OCI-LY7 (cell line): ENCODE data around the gene TRAF2.

ENCODE experiments used
- EZH2phosphoT487 ChIP-seq: fragments of 200-600 bp; sonication (generic); IDR thresholded peaks from 2 replicates; pipeline ENCODE4 v1.6.1; 2018; ENCODE audit warnings: low read depth, borderline replicate concordance, mild to moderate bottlenecking, mixed run types, antibody characterized with exemption, low read length, moderate library complexity, mixed read lengths
- TF ChIP-seq, protein P1 (sequence below): fragments of 200-600 bp; sonication (generic); conservative IDR thresholded peaks from 2 replicates; pipeline ENCODE4 v1.5.1; 2014; ENCODE audit warnings: mild to moderate bottlenecking, antibody characterized with exemption, low read length, moderate library complexity, mixed read lengths

DNA sequence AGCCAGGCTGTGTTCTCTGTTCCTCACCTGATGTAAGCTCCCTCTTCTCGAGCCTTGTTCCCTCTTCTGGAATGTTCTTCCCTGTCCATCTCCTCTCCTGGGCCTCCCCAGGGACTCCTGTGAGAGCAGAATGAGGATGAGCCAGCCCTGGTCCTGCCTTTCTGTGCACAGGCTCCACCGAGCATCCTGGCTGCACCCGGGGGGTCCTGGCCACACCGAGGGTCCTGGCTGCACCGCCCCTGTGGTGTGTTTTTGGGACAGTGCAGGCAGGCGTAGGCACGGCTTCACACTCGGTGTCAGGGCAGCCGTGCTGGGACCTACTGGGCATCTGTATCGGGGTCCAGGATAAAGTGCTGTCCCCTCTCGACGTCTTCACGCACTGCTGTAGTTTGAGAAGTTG lies 40.4 kb downstream of the TRAF2 start:
- TF ChIP-seq EZH2phosphoT487 = no peak
- TF ChIP-seq, protein P1, sequence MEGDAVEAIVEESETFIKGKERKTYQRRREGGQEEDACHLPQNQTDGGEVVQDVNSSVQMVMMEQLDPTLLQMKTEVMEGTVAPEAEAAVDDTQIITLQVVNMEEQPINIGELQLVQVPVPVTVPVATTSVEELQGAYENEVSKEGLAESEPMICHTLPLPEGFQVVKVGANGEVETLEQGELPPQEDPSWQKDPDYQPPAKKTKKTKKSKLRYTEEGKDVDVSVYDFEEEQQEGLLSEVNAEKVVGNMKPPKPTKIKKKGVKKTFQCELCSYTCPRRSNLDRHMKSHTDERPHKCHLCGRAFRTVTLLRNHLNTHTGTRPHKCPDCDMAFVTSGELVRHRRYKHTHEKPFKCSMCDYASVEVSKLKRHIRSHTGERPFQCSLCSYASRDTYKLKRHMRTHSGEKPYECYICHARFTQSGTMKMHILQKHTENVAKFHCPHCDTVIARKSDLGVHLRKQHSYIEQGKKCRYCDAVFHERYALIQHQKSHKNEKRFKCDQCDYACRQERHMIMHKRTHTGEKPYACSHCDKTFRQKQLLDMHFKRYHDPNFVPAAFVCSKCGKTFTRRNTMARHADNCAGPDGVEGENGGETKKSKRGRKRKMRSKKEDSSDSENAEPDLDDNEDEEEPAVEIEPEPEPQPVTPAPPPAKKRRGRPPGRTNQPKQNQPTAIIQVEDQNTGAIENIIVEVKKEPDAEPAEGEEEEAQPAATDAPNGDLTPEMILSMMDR = no peak
